Umbilical cord (tissue), 2 donors: ENCODE measurements around the gene S100P. TPM values are rescaled to one million over a fixed set of nuclear protein-coding genes. Genes with fewer than 3 reads are reported as not detected.
"Not testable (repeated sequence)": the region's sequence is repeated elsewhere in the genome, so short reads cannot be mapped to it uniquely, and the experiment has no call there.

Experiments used
- DNase-seq: peaks from one replicate; pipeline ENCODE4 v3.0.0-alpha.2; 2015; ENCODE audit warnings: low spot score
- total RNA-seq: library from RNA; depleted of rRNA; stranded (reverse); fragments of >200 nt; gene quantifications from one replicate; pipeline ENCODE4 v1.2.3, GENCODE V29; 2014; ENCODE audit warnings: low replicate concordance; ENCODE audit not compliant: insufficient read depth

The S100P gene
- total RNA-seq, 1 donor from 2014 or later = 5.3 TPM

DNA sequence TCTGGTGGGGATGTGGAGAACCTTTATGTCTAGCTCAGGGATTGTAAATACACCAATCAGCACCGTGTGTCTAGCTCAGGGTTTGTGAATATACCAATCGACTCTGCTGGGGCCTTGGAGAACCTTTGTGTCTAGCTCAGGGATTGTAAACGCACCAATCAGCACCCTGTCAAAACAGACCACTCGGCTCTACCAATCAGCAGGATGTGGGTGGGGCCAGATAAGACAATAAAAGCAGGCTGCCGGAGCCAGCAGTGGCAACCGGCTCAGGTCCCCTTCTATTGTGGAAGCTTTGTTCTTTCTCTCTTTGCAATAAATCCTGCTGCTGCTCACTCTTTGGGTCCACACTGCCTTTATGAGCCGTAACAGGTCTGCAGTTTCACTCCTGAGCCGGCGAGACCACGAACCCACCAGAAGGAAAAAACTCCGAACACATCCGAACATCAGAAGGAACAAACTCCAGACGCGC lies 20.5 kb upstream of the S100P start:
- DNase-seq = not testable (repeated sequence)

GRCh38 chr4:6673660-6674499 lies 19.8 kb upstream of the S100P start:
- DNase-seq = peak; percentile 96

- peak; percentile 36 for DNase-seq
These were observed 19.1 kb upstream of the S100P start for GRCh38 chr4:6674500-6675149.

DNA sequence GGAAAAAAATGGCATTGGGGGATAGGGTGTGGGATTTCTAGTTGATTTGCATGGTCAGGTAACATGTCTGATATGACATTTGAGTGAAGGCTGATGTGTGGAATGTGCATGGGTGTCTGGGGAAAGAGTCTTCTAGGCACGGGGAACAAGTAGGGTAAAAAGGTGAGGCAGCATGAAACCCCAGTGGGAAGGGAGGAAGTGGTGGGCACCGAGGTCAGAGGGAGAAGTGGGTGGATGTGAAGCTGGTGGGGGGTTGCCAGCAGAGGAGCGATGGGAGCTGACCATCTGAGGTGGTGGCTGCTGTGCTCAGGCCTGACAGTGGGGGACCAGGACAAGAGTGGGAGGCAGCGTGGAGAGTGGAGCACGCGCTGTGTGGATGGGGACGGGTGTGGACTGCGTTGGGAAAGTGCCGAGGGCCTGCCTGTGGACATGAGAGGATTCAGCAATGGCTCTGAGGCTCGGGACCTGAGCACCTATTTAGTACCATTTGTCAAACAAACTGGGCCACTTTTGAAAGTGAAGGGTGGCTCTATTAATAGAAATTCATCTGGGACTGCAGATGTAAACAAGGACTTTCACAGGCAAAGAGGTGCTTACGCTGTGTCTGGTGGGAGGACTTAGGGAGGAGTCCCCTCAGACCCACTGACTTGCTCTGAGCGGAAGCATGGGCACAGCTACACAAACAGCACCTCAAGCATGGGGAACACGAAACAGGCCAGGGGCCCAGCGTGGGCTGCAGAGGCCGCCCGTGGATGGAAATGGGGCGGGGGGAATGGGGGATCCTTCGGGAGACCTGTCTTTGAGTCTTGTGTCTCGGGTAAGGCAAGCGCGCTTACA lies 16.7 kb upstream of the S100P start:
- no peak for DNase-seq

DNA sequence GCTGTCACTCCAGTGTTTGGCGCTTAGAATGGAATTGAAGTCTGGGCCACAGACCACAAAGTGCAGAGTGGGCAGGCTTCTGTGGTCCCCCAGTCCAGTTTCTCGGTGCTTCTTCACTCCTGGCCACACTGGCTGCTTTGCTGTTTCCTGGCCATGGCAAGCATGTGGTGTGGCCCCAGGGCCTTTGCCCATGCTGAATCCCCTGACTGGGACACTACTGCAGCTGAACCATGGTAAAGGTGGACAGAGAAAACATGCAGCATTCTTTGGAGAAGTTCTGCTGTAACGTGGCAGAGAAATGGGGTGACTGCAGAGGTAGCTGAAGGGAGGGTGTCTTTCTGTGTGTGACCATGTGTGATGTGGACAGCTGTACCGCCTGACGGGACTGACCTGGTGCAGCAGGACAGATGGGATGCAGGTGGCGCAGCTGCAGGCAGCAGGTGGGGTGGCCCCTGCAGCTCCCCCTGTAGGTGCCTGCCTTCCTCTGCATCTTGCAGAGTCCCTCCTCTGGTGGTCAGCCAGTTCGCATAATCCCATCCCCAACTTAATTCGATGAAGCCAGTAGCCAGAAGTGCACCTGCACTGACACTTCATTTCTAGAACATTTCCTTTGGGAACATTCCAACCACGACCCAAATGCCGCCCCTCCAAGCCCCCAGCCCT lies 13.2 kb upstream of the S100P start:
- no peak for DNase-seq

DNA sequence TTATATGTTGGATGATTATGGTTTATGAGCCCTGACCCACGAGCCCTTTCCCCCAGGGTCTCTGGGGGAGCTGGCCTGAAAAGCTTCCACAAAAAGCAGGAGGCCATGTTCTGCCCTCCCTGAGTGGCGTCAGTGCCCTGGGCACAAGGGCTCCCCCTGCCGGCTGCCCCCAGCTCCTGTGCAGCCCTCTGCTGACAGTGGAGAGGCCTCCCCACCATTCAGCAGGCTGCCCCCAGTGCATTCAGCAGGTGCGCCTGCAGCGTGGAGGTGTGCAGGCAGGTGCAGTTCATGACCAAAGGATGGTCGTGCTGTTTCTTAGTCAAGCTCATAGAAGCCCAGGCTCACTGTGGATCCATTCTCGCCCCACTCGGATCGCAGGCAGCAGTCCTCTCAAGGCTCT lies 12.5 kb upstream of the S100P start:
- no peak for DNase-seq

- DNase-seq = no peak
These were observed 10.7 kb upstream of the S100P start for GRCh38 chr4:6682862-6683590.

GRCh38 chr4:6684656-6685055 lies 9.0 kb upstream of the S100P start:
- DNase-seq = no peak

DNA sequence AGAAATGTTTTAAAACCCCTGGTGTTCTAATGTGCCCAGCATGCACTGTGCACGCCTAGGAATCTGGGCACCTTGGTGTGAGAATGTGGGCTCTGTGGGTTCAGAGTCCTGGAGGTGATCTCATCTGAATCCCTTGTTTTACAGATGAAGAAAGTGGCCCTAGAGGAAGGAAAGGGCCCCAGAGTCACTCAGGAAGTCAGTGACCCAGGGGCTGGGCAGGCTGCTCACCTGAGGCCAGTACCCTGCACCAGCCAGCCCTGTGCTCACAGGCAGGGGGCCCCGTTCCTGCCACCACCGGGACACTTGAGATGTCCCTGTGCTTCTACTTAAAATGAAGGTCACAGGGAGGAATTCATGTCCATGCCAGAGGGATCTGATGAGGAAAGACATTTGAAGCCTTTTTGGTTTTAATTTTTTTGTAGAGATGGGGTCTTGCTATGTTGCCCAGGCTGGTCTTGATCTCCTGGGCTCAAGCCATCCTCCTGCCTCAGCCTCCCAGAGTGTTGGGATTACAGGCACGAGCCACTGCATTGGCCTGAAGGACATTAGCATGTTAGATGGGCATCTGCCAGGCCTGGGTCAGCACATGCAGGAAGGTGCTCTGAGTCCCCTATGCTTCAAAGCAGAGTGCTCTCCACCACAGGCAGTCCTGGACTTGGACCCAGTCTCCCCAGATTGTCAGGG lies 7.4 kb upstream of the S100P start:
- DNase-seq = no peak

- no peak for DNase-seq
These were observed 5.5 kb upstream of the S100P start for GRCh38 chr4:6687947-6688878.

GRCh38 chr4:6688879-6689505 lies 4.7 kb upstream of the S100P start:
- DNase-seq = peak; percentile 92

DNA sequence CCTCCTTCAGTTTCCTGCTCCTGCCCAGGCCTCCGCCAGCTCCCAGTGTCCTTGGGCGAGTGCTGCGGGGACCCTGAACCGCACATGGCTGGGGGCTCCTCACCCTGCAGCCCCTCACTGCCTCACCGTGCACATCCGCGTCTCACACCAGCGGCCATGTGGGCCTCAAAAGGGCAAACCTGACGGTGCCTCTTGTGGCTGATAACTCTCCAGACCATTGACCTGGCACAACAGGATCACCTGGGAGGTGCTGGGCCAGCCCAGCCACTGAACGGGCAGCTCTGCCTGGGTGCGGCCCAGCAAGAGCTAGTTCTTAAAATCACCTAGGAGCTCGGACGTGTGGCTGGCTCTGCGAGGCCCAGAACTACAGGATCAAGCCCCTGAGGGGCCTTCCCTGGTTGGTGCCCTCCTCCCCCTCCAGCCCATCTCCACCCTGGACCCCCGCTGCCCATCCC lies 4.1 kb upstream of the S100P start:
- DNase-seq = no peak

- DNase-seq = no peak
These were observed 1.3 kb upstream of the S100P start for GRCh38 chr4:6692379-6692778.

GRCh38 chr4:6692806-6693205 lies 872 bp upstream of the S100P start:
- peak; percentile 91 for DNase-seq

- no peak for DNase-seq
These were observed 661 bp downstream of the S100P start for GRCh38 chr4:6694177-6694901.

DNA sequence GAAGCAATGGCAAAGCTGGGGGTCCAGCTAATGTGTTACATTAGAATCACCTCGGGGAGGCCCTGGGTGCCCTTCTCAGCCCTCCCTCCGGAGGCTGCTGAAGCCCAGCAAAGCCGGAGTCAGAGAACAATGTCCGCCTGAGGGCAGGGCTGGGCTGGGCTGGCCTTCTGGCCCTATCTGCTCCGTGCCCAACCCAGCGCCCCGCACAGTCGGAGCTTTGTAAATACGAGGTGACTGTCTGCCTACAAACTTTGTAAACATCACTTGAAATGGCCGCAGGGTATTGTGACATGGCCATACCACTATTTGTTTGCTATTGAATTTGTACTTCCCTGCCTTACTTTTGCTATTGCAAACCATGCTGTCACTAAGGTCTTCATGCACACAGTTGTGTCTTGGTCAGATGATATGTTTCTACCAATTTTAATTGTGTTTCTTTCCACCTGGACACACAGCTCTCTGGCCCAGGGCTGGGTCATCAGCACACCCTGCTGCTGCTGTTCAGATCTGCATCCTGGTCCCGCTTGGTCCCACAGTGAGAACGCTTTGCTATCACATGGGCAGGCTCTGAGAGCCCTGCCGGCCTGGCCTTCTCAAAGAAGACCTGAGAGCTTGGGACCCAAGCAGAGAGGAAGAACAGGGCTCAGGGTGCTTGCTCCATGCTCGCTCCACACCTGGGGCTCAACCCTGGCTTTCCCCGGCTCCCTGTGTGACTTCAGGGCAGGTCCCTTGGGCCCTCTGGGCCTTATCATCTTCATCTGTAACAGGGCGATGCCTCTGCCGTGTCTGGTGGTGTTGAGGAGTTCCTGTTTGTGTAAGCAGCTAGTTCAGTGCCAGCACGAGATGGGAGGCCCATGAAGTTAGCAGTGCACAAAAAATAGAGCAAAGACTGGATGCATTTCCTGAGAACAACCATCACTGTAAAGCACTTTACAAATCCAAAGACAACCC lies 2.3 kb downstream of the S100P start:
- DNase-seq = no peak

DNA sequence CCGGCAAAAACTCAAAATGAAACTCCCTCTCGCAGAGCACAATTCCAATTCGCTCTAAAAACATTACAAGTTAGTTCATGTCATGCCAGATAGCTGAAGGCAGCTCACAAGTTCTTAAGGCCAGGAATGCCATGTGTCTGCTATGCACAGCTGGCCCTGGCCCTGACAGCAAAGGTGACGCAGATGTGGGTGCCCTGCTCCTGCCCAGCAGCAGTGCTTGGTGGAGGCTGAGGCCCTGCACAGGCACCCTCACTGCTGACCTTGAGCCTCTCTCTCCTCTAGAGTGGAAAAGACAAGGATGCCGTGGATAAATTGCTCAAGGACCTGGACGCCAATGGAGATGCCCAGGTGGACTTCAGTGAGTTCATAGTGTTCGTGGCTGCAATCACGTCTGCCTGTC lies 2.9 kb downstream of the S100P start:
- DNase-seq = no peak
